ENCODE data around the gene NGRN. TPM values are rescaled to one million over a fixed set of nuclear protein-coding genes. Genes with fewer than 3 reads are reported as not detected.
"Not testable (repeated sequence)": the region's sequence is repeated elsewhere in the genome, so short reads cannot be mapped to it uniquely, and the experiment has no call there.

The NGRN gene
- total RNA-seq, 6 donors from 2014 or later, result 35.6 to 74.2 (median 62.6) TPM

GRCh38 chr15:90270502-90271150 is 5.2 kb downstream of the NGRN start:
- H3K27me3 ChIP-seq, result no peaks in the 10 kb centered on the region
- DNase-seq, result peak in 1 of 2 donors; percentile 36
- H3K4me1 ChIP-seq, result peaks cover 29 to 52% (median 39%) of the 10 kb centered on the region in 4 donors

GRCh38 chr15:90271459-90272166 is 6.1 kb downstream of the NGRN start:
- DNase-seq, result no peak

More at GRCh38 chr15:90270502-90271150, 5.2 kb downstream of the NGRN start:
- WGBS, 2 donors, result 85 to 96% methylated on average over 10 of the region's 10 CpGs
- Histone ChIP-seq H3K36me3 (peaks cover 0 to 58% (median 35%) of the 10 kb centered on the region in 4 donors), H3K4me3 (no peak overlapping the region), H3K27ac (no peak overlapping the region), H3K9me3 (no peaks in the 10 kb centered on the region)
- TF ChIP-seq POLR2AphosphoS5 (IDR thresholded peaks at IDR 0.05) (no peak), POLR2A (IDR thresholded peaks at IDR 0.05) (no peak), CTCF (IDR thresholded peaks at IDR 0.05) (no peak), EP300 (IDR thresholded peaks at IDR 0.05) (no peak)
- ATAC-seq (ENCODE audit: low FRiP score in 2 of 2), result no peak

GRCh38 chr15:90278467-90278866 is 13.0 kb downstream of the NGRN start:
- not testable (repeated sequence) for H3K9me3 ChIP-seq; DNase-seq; H3K27ac ChIP-seq; ATAC-seq (ENCODE audit: low FRiP score in 2 of 2); H3K4me3 ChIP-seq; H3K27me3 ChIP-seq; H3K4me1 ChIP-seq
- H3K36me3 ChIP-seq, result peaks cover 0 to 20% (median 10%) of the 10 kb centered on the region in 4 donors
- 96% methylated on average over 12 of the region's 12 CpGs for WGBS, 2 donors

More at GRCh38 chr15:90271459-90272166, 6.1 kb downstream of the NGRN start:
- H3K4me1 ChIP-seq, result peaks cover 27 to 46% (median 38%) of the 10 kb centered on the region in 4 donors
- 67 to 74% methylated on average over 7 of the region's 7 CpGs for WGBS, 2 donors
- ATAC-seq (ENCODE audit: low FRiP score in 2 of 2), result no peak
- no peak overlapping the region for H3K4me3 ChIP-seq
- H3K27me3 ChIP-seq, result no peaks in the 10 kb centered on the region
- H3K36me3 ChIP-seq, result peaks cover 0 to 62% (median 35%) of the 10 kb centered on the region in 4 donors
- no peak overlapping the region for H3K27ac ChIP-seq
- TF ChIP-seq CTCF (IDR thresholded peaks at IDR 0.05), result no peak
- no peak for TF ChIP-seq POLR2AphosphoS5 (IDR thresholded peaks at IDR 0.05)
- TF ChIP-seq EP300 (IDR thresholded peaks at IDR 0.05), result no peak
- TF ChIP-seq POLR2A (IDR thresholded peaks at IDR 0.05), result no peak
- H3K9me3 ChIP-seq, result no peaks in the 10 kb centered on the region

- 93 to 95% methylated on average over 5 of the region's 5 CpGs for WGBS, 2 donors
- DNase-seq; H3K36me3 ChIP-seq; H3K9me3 ChIP-seq; H3K27me3 ChIP-seq; H3K4me1 ChIP-seq; H3K4me3 ChIP-seq; ATAC-seq (ENCODE audit: low FRiP score in 2 of 2); H3K27ac ChIP-seq: not testable (repeated sequence)
Measured at GRCh38 chr15:90280743-90281142, 15.3 kb downstream of the NGRN start.

GRCh38 chr15:90281637-90282036 is 16.2 kb downstream of the NGRN start:
- H3K27me3 ChIP-seq; H3K9me3 ChIP-seq; H3K4me1 ChIP-seq; H3K36me3 ChIP-seq; H3K4me3 ChIP-seq; H3K27ac ChIP-seq; DNase-seq; ATAC-seq (ENCODE audit: low FRiP score in 2 of 2): not testable (repeated sequence)
- 76 to 79% methylated on average over 6 of the region's 6 CpGs for WGBS, 2 donors

- no peaks in the 10 kb centered on the region for H3K9me3 ChIP-seq
- TF ChIP-seq CTCF (IDR thresholded peaks at IDR 0.05), result peak in 3 of 6 experiments; percentile 13 to 18 (median 17)
- TF ChIP-seq POLR2AphosphoS5 (IDR thresholded peaks at IDR 0.05), result no peak
- no peak for TF ChIP-seq POLR2A (IDR thresholded peaks at IDR 0.05)
- no peak for TF ChIP-seq EP300 (IDR thresholded peaks at IDR 0.05)
- ATAC-seq (ENCODE audit: low FRiP score in 2 of 2) (no peak), DNase-seq (no peak)
- no peaks in the 10 kb centered on the region for H3K27me3 ChIP-seq
- no peaks in the 10 kb centered on the region for H3K36me3 ChIP-seq
- H3K27ac ChIP-seq, result no peak overlapping the region
- peaks cover 0 to 5% (median 1%) of the 10 kb centered on the region in 4 donors for H3K4me1 ChIP-seq
- no peak overlapping the region for H3K4me3 ChIP-seq
Measured at GRCh38 chr15:90286678-90287077, 21.2 kb downstream of the NGRN start.

Data from upper lobe of left lung (tissue), 6 donors.